ENCODE measurements around the gene NOXO1. TPM values are rescaled to one million over a fixed set of nuclear protein-coding genes. Genes with fewer than 3 reads are reported as not detected.
A peak's percentile ranks its signal among the peaks of the same experiment; 100 is the strongest.
"Not testable (repeated sequence)": the region's sequence is repeated elsewhere in the genome, so short reads cannot be mapped to it uniquely, and the experiment has no call there.

NOXO1 gene
- total RNA-seq, 1 experiment from 2014 or later = not detected

GRCh38 chr16:1942047-1942809 lies 39.0 kb downstream of the NOXO1 start:
- DNase-seq (ENCODE audit: low spot score) = no peak

GRCh38 chr16:1941162-1942046 lies 39.9 kb downstream of the NOXO1 start:
- no peak for DNase-seq (ENCODE audit: low spot score)

- no peak for DNase-seq (ENCODE audit: low spot score)
Measured at GRCh38 chr16:1940273-1941161, 40.8 kb downstream of the NOXO1 start.

GRCh38 chr16:1939833-1940232 lies 41.4 kb downstream of the NOXO1 start:
- DNase-seq (ENCODE audit: low spot score) = not testable (repeated sequence)

- DNase-seq (ENCODE audit: low spot score) = no peak
Measured at GRCh38 chr16:1938910-1939309, 42.4 kb downstream of the NOXO1 start.

GRCh38 chr16:1938316-1938715 lies 43.0 kb downstream of the NOXO1 start:
- no peak for DNase-seq (ENCODE audit: low spot score)

- DNase-seq (ENCODE audit: low spot score) = no peak
Measured at GRCh38 chr16:1936945-1937479, 44.3 kb downstream of the NOXO1 start.

GRCh38 chr16:1933097-1933661 lies 48.1 kb downstream of the NOXO1 start:
- DNase-seq (ENCODE audit: low spot score) = no peak

GRCh38 chr16:1932050-1933028 lies 48.9 kb downstream of the NOXO1 start:
- peak; percentile 58 for DNase-seq (ENCODE audit: low spot score)

- DNase-seq (ENCODE audit: low spot score) = no peak
Measured at GRCh38 chr16:1930338-1930720, 50.9 kb downstream of the NOXO1 start.

GRCh38 chr16:1929578-1930337 lies 51.5 kb downstream of the NOXO1 start:
- peak; percentile 70 for DNase-seq (ENCODE audit: low spot score)

- no peak for DNase-seq (ENCODE audit: low spot score)
Measured at GRCh38 chr16:1929105-1929504, 52.2 kb downstream of the NOXO1 start.

Other genes starting within 250 kb of the NOXO1 start
- gene NME3, start 209.9 kb downstream of the NOXO1 start, total RNA-seq (2014; rRNA removed; shearing (Covaris generic)) = 0.50 TPM in 1 of 2 replicates, not detected in the other
- gene EME2, start 208.7 kb downstream of the NOXO1 start, total RNA-seq (2014; rRNA removed; shearing (Covaris generic)) = 0.90 and 1.2 TPM in 2 replicates
- 114 and 125 TPM in 2 replicates for gene MRPS34, start 208.3 kb downstream of the NOXO1 start, total RNA-seq (2014; rRNA removed; shearing (Covaris generic))
- 20.1 and 23.9 TPM in 2 replicates for gene SPSB3, start 198.9 kb downstream of the NOXO1 start, total RNA-seq (2014; rRNA removed; shearing (Covaris generic))
- gene NUBP2, start 198.5 kb downstream of the NOXO1 start, total RNA-seq (2014; rRNA removed; shearing (Covaris generic)) = 38.9 and 112 TPM in 2 replicates
- gene IGFALS, start 187.8 kb downstream of the NOXO1 start, total RNA-seq (2014; rRNA removed; shearing (Covaris generic)) = not detected in 2 replicates
- gene HAGH, start 154.6 kb downstream of the NOXO1 start, total RNA-seq (2014; rRNA removed; shearing (Covaris generic)) = 18.4 and 31.3 TPM in 2 replicates
- gene FAHD1, start 154.3 kb downstream of the NOXO1 start, total RNA-seq (2014; rRNA removed; shearing (Covaris generic)) = 23.8 and 27.6 TPM in 2 replicates
- gene MEIOB, start 109.3 kb downstream of the NOXO1 start, total RNA-seq (2014; rRNA removed; shearing (Covaris generic)) = 2.8 and 9.0 TPM in 2 replicates
- gene HS3ST6, start 63.1 kb downstream of the NOXO1 start, total RNA-seq (2014; rRNA removed; shearing (Covaris generic)) = not detected in 2 replicates
- gene MSRB1, start 38.3 kb downstream of the NOXO1 start, total RNA-seq (2014; rRNA removed; shearing (Covaris generic)) = 25.3 and 32.7 TPM in 2 replicates
- not detected in 2 replicates for gene RPL3L, start 26.8 kb downstream of the NOXO1 start, total RNA-seq (2014; rRNA removed; shearing (Covaris generic))
- gene NDUFB10, start 21.9 kb downstream of the NOXO1 start, total RNA-seq (2014; rRNA removed; shearing (Covaris generic)) = 360 and 447 TPM in 2 replicates
- gene RPS2, start 16.6 kb downstream of the NOXO1 start, total RNA-seq (2014; rRNA removed; shearing (Covaris generic)) = 2,920 and 3,088 TPM in 2 replicates
- not detected in 2 replicates for gene RNF151, start 14.6 kb downstream of the NOXO1 start, total RNA-seq (2014; rRNA removed; shearing (Covaris generic))
- gene TBL3, start 9.4 kb downstream of the NOXO1 start, total RNA-seq (2014; rRNA removed; shearing (Covaris generic)) = 50.8 and 55.9 TPM in 2 replicates
- gene GFER, start 2.7 kb upstream of the NOXO1 start, total RNA-seq (2014; rRNA removed; shearing (Covaris generic)) = 13.4 and 15.1 TPM in 2 replicates
- 3.4 and 7.7 TPM in 2 replicates for gene SYNGR3, start 8.5 kb upstream of the NOXO1 start, total RNA-seq (2014; rRNA removed; shearing (Covaris generic))
- 5.5 and 10.4 TPM in 2 replicates for gene ZNF598, start 28.4 kb upstream of the NOXO1 start, total RNA-seq (2014; rRNA removed; shearing (Covaris generic))
- gene NPW, start 38.3 kb upstream of the NOXO1 start, total RNA-seq (2014; rRNA removed; shearing (Covaris generic)) = 2.7 TPM in 1 of 2 replicates, not detected in the other
- 33.1 and 33.7 TPM in 2 replicates for gene NHERF2, start 45.4 kb upstream of the NOXO1 start, total RNA-seq (2014; rRNA removed; shearing (Covaris generic))
- 28.2 and 42.3 TPM in 2 replicates for gene NTHL1, start 66.4 kb upstream of the NOXO1 start, total RNA-seq (2014; rRNA removed; shearing (Covaris generic))
- gene TSC2, start 66.5 kb upstream of the NOXO1 start, total RNA-seq (2014; rRNA removed; shearing (Covaris generic)) = 11.0 and 15.6 TPM in 2 replicates
- 10.9 and 14.1 TPM in 2 replicates for gene PKD1, start 154.4 kb upstream of the NOXO1 start, total RNA-seq (2014; rRNA removed; shearing (Covaris generic))
- 1.9 and 3.2 TPM in 2 replicates for gene RAB26, start 167.2 kb upstream of the NOXO1 start, total RNA-seq (2014; rRNA removed; shearing (Covaris generic))
- 58.2 and 71.0 TPM in 2 replicates for gene TRAF7, start 174.3 kb upstream of the NOXO1 start, total RNA-seq (2014; rRNA removed; shearing (Covaris generic))
- gene CASKIN1, start 215.1 kb upstream of the NOXO1 start, total RNA-seq (2014; rRNA removed; shearing (Covaris generic)) = 0.02 TPM in 2 replicates
- 22.1 and 28.4 TPM in 2 replicates for gene MLST8, start 224.0 kb upstream of the NOXO1 start, total RNA-seq (2014; rRNA removed; shearing (Covaris generic))
- 0.06 and 1.0 TPM in 2 replicates for gene BRICD5, start 229.4 kb upstream of the NOXO1 start, total RNA-seq (2014; rRNA removed; shearing (Covaris generic))
- 20.0 and 24.5 TPM in 2 replicates for gene PGP, start 233.4 kb upstream of the NOXO1 start, total RNA-seq (2014; rRNA removed; shearing (Covaris generic))
- 8.0 and 9.5 TPM in 2 replicates for gene E4F1, start 242.1 kb upstream of the NOXO1 start, total RNA-seq (2014; rRNA removed; shearing (Covaris generic))